Stimulated activated CD8-positive, alpha-beta memory T cell treated with anti-CD3 and anti-CD28 coated beads, Interleukin-7, amount 100 ng/mL, for 1 hour (primary cell): ENCODE data around the gene GHR.

Source experiments
- DNase-seq, 2 donors: peaks; one replicate each; pipeline ENCODE4 v3.0.0-alpha.2; 2020; ENCODE audit warnings: low read depth in 2 of 2

Gene GHR

GRCh38 chr5:42423285-42424165 lies at the start of gene GHR:
GHR (plus strand) TSS chr5:42423439; CDS start chr5:42565875, 142,436 bp downstream.
- DNase-seq = no peak

- no peak for DNase-seq
These were observed 48.5 kb upstream of the GHR start for GRCh38 chr5:42374679-42375273.

- DNase-seq = no peak
These were observed 45.7 kb upstream of the GHR start for GRCh38 chr5:42377496-42377895.

- DNase-seq = no peak
These were observed 41.3 kb upstream of the GHR start for GRCh38 chr5:42381973-42382372.

- no peak for DNase-seq
These were observed 35.7 kb upstream of the GHR start for GRCh38 chr5:42387563-42387962.

GRCh38 chr5:42390115-42390514 lies 33.1 kb upstream of the GHR start:
- DNase-seq = no peak

- no peak for DNase-seq
These were observed 30.3 kb upstream of the GHR start for GRCh38 chr5:42392917-42393316.

GRCh38 chr5:42396111-42396510 lies 27.1 kb upstream of the GHR start:
- no peak for DNase-seq

GRCh38 chr5:42397267-42397666 lies 26.0 kb upstream of the GHR start:
- DNase-seq = no peak

- DNase-seq = no peak
These were observed 23.5 kb upstream of the GHR start for GRCh38 chr5:42399702-42400101.

GRCh38 chr5:42400474-42400873 lies 22.8 kb upstream of the GHR start:
- DNase-seq = no peak

- no peak for DNase-seq
These were observed 20.0 kb upstream of the GHR start for GRCh38 chr5:42403236-42403635.

- no peak for DNase-seq
These were observed 18.9 kb upstream of the GHR start for GRCh38 chr5:42404366-42404765.

- DNase-seq = no peak
These were observed 3.9 kb upstream of the GHR start for GRCh38 chr5:42419294-42419693.

- no peak for DNase-seq
These were observed 471 bp upstream of the GHR start for GRCh38 chr5:42422656-42423280.

- no peak for DNase-seq
These were observed 2.8 kb downstream of the GHR start for GRCh38 chr5:42426016-42426415.

GRCh38 chr5:42429694-42430093 lies 6.5 kb downstream of the GHR start:
- DNase-seq = no peak

GRCh38 chr5:42434047-42434724 lies 10.9 kb downstream of the GHR start:
- DNase-seq = no peak

GRCh38 chr5:42436051-42436450 lies 12.8 kb downstream of the GHR start:
- DNase-seq = no peak

GRCh38 chr5:42454216-42454995 lies 31.2 kb downstream of the GHR start:
- DNase-seq = no peak

- DNase-seq = no peak
These were observed 37.8 kb downstream of the GHR start for GRCh38 chr5:42461033-42461432.

- no peak for DNase-seq
These were observed 38.3 kb downstream of the GHR start for GRCh38 chr5:42461507-42461906.
